ENCODE data around the gene RBM15. TPM values are rescaled to one million over a fixed set of nuclear protein-coding genes. Genes with fewer than 3 reads are reported as not detected.

RBM15 gene
- total RNA-seq, 1 experiment from 2014 or later, result 32.1 TPM

- Histone ChIP-seq H3K27ac (ENCODE audit: low read length) (peak overlapping the region; percentile 17; the same call in 1 of the 2 replicates), H3K4me3 (ENCODE audit: low read depth in 2 of 2, low read length in 2 of 2) (no peak overlapping the region), H3K36me3 (ENCODE audit: control insufficient read depth, insufficient read depth, low read length) (no peaks in the 10 kb centered on the region), H3K27me3 (ENCODE audit: control insufficient read depth, insufficient read depth, low read length) (no peaks in the 10 kb centered on the region), H3K9me3 (ENCODE audit: control insufficient read depth, insufficient read depth, low read depth, low read length) (no peaks in the 10 kb centered on the region), H3K4me1 (ENCODE audit: control insufficient read depth, insufficient read depth, low read length) (no peaks in the 10 kb centered on the region)
- in situ Hi-C loops (cut with HindIII; ENCODE audit: low pct_unique_long_range_greater_than_20kb, low sequenced_read_pairs), result no loop called here
- BruUV-seq (replicated peaks), result no TSS peak
- ChIA-PET CTCF (no interaction called here), POLR2A (interaction anchor here (0.6 kb wide), 1 partner anchor 14 kb away, joined by 9 read pairs; no protein-coding TSS in a partner anchor)
- DNase-seq (ENCODE audit: low read depth, low spot score), result no peak
- TF ChIP-seq POLR2AphosphoS5 (IDR thresholded peaks at IDR 0.05; ENCODE audit: low read depth, low read length), result no peak
- no peak for TF ChIP-seq SIN3A (IDR thresholded peaks at IDR 0.05; ENCODE audit: borderline replicate concordance, insufficient read depth, low read depth, low read length)
- no peak for TF ChIP-seq TCF7L2 (IDR thresholded peaks at IDR 0.05; ENCODE audit: low read depth, low read length)
- TF ChIP-seq REST (IDR thresholded peaks at IDR 0.05; ENCODE audit: insufficient read depth in 1 of 2, low read depth in 2 of 2, low read length in 1 of 2), result no peak
- TF ChIP-seq CTCF (IDR thresholded peaks at IDR 0.05), result no peak
- intact Hi-C loops (cut with micrococcal nuclease; ENCODE audit: unreplicated experiment), result no loop called here
- ATAC-seq, result no peak
Observed at GRCh38 chr1:110328274-110328673, 10.9 kb upstream of the RBM15 start.

- Histone ChIP-seq H3K36me3 (ENCODE audit: control insufficient read depth, insufficient read depth, low read length) (no peaks in the 10 kb centered on the region), H3K9me3 (ENCODE audit: control insufficient read depth, insufficient read depth, low read depth, low read length) (no peaks in the 10 kb centered on the region), H3K4me1 (ENCODE audit: control insufficient read depth, insufficient read depth, low read length) (no peaks in the 10 kb centered on the region), H3K4me3 (ENCODE audit: low read depth in 2 of 2, low read length in 2 of 2) (no peak overlapping the region), H3K27me3 (ENCODE audit: control insufficient read depth, insufficient read depth, low read length) (no peaks in the 10 kb centered on the region), H3K27ac (ENCODE audit: low read length) (no peak overlapping the region)
- CTCF ChIA-PET, result no interaction called here
- no peak for TF ChIP-seq TCF7L2 (IDR thresholded peaks at IDR 0.05; ENCODE audit: low read depth, low read length)
- no peak for TF ChIP-seq SIN3A (IDR thresholded peaks at IDR 0.05; ENCODE audit: borderline replicate concordance, insufficient read depth, low read depth, low read length)
- TF ChIP-seq CTCF (IDR thresholded peaks at IDR 0.05), result no peak
- no peak for TF ChIP-seq POLR2AphosphoS5 (IDR thresholded peaks at IDR 0.05; ENCODE audit: low read depth, low read length)
- TF ChIP-seq REST (IDR thresholded peaks at IDR 0.05; ENCODE audit: insufficient read depth in 1 of 2, low read depth in 2 of 2, low read length in 1 of 2), result no peak
- intact Hi-C loops (cut with micrococcal nuclease; ENCODE audit: unreplicated experiment), result no loop called here
- POLR2A ChIA-PET, result interaction anchor here (0.6 kb wide), 1 partner anchor 14 kb away, joined by 9 read pairs; no protein-coding TSS in a partner anchor
- no peak for ATAC-seq
- DNase-seq (ENCODE audit: low read depth, low spot score), result no peak
- in situ Hi-C loops (cut with HindIII; ENCODE audit: low pct_unique_long_range_greater_than_20kb, low sequenced_read_pairs), result no loop called here
- BruUV-seq (replicated peaks), result no TSS peak
Observed at GRCh38 chr1:110328700-110329099, 10.5 kb upstream of the RBM15 start.
